Activated T-helper 1 cell treated with Interleukin-2 at 50 U/mL for 16 hours (primary cell): Measurements from ENCODE around the gene EML6.

Experiments
- DNase-seq: peaks from one replicate; pipeline ENCODE4 v3.0.0-alpha.2; 2020; ENCODE audit warnings: low read depth

Gene EML6

DNA sequence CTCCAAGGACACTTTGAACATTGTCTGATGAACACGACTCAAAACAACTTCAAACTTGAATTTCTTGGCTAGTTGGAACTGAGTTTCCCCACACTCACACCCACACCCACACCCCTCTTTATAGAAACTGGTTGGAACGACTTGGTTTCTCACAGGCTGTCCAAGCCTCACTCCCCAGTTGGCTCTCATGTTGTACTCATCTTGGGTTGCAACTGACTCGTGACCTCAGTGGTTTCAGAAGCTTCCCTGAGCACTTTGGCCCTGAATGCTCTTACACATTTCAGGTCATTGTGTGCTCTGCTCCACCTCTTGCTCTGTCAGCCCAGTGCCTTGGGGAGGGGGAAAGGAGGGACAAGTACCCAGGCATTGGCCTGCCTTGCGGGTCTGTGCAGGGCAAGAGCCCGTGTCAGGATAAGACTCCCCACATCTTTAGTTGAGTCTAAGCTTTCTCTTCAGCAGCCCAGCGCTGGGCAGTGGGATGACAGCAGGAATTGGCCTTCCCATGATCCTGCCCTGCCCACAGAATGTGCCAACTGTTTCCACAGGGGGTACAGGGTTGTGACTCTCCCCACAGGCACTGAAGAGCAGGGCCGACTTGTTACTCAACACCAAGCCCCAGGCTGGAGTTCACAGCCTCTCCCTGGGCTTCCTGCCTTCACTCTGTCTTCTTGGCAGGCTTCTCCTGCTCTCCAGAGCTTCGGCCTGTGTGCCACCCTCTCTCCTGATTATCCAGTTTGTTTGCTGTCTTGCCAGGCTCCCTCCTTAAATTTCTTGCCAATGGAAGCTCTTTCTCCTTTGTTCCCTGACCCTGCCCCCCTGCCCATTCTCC, 222.1 kb downstream of the EML6 start:
- DNase-seq = no peak

DNA sequence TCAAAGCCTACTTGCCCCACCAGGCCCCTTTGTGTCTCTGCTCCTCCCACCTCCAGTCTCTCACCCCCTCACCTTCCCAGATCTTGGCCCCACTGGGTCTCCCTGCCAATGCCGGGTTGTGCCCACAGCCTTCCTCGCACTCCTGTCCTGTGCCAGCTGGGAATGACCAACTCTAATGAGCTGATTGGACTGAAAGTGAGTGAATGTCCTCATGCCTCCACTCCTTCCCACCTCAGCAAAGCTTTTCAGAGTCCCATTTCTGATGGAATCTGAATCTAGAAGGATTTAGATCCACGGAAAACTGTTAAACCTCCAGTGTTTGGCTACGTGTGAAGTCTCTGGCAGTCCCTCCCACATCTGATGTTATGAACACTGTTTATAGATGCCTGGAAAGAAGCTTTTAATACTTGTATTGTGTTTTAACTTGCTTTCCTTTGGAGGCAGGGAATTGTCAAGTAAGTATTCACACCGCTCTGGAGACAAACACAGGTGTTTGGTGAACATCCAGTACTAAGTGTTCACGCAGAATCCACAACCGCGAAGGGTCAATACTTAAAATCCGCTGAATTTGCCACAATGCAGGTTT, 222.9 kb downstream of the EML6 start:
- no peak for DNase-seq

DNA sequence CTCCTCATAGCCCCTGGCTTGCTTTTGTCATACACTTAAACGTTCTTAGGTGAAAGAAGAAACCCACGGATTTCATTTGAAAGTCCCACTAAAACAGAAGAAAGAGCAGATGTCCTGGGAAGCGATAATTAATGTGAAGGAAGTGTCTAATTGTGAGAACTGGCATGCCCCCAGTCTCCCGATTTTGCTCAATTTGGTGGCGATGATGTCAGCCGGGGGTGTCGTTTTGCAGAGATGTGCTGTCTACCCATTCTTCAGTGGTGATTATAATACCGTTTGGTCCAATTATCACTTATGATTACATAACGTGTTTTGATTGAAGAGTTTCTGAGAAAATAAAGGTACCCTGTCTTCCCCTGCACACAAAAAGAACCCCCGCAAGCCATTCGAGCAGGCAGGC, 223.7 kb downstream of the EML6 start:
- no peak for DNase-seq

DNA sequence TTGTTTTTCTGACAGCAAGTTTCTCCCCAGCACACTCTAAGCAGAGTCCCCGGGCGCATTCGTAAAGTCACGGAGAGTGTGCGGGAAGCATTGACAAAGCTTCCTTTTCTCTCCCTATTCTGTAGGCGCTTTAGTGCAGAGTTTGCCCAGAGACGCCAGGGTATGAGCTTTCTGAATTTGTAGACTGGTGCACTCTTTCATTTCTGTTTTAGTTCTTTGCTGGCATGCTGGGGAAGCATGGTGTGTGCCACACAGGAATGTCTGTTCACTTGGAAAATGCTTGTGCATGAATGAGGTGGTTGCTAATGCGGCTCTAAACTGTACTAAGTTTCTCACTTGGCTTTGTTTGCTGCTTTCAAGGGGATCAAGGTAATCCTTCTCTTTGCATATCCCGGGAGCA, 224.2 kb downstream of the EML6 start:
- DNase-seq = no peak

DNA sequence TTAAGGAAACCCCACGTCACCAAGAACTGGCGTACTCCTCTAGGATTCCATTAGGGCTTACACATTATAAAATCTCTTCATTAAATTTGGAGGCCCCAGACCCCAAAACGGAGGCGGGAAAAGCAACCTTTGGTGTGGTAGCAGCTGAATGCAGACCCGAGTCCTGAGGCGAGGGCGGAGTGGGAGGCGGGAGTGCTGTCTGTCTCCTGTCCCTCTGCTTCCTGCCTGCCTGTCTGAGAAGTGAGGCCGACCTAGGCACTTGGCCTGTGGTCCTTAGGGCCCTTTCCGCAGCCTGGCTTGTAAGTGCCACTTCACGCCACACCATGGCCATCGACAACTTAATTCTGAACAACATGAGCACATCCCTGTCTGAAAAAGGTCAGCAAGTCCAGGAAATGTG, 224.7 kb downstream of the EML6 start:
- DNase-seq = no peak

DNA sequence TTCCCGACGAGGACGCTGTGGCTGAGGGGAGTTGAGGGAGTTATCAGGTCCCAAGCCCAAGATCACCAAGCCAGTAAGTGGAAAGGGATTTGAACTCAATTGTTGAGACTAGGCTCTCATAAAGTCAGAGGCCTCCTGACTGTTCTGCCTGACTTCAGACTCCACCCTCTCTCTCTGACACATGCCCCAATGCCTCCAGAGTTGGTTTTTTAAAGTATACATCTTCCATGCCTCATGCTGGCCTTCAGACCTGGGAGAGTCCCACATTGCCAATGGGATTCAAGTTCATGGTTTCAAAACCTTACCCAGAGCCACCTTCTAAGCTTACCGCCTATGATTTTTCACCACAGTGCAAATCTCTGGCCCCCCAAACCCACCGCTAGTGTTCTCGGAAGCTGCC, 226.0 kb downstream of the EML6 start:
- DNase-seq = no peak

DNA sequence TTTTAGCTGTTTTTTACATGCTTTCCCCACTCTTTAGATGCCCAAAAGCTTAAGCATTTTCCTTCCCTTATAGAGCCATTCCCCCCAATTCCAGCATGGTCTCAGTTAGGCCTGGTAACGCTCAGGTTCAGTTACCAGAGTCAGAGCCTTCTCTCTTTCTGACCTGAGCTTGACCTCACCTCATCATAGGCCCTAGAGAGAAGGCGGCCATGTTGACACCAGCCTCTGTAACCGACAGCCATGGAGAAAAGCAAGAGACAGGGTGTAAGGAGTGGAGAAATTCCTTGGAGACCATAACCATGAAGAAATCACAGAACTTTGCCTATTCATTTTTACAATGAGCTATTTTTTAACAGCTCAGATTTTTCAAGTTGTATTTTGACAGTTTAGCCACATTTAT, 227.3 kb downstream of the EML6 start:
- no peak for DNase-seq

DNA sequence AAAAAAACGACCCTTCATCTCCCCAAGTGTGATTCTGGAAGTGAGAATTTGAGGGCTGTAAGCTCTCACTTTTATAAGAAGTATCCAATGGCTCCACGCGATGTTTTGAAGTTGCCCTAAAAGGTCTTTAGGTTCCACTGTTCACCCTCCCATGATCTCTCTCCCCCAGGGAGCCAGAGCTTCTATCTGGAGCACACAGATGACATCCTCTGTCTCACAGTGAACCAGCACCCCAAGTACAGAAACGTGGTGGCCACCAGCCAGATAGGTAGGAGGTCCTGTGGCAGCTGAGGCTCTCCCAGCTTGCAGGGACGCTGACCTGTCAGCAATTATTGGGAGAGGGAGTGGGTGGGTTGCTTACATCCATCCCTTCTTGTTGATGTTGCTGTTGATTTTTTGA, 229.0 kb downstream of the EML6 start:
- DNase-seq = no peak

DNA sequence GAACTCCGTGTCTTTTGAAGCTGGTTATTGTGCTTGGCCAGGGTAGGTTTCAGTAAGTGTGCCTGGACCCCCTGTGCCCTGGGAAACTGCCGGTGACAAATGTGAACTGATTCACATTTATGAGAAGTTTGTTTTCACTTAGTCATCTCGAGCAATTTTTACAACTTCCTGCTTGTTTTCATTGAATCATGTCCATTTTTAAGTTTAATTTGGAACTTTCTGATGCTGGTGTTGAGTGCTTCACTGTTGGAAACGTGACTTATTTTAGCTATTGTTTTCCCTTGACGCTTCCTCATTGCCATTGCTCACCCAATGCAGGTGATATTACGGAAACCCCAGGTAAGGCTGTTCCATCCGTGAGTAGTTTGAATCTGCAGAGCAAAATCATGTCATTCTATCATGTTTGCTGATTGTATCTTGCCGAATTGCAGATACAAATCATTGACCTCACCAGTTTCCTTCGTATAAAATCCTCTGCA, 229.6 kb downstream of the EML6 start:
- DNase-seq = no peak

DNA sequence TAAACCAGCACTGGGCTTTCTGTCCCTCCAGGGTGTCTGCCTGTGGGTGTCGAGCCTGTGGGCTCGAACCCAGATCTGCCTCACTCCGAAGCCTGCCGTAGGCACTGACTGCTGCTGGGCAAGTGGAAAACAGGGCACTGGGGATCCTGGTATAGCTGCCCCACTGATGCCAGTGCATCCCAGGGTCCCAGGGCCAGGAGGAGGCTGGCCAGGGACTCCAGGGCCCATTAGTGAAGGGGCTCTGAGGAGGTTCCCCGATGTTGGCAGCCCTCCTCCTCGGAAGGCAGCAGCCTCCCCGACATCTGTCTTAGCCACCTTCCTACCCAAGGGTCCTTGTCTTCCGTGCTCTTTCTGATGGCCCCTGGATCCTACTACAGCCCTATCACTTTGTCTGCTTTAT, 230.7 kb downstream of the EML6 start:
- no peak for DNase-seq

DNA sequence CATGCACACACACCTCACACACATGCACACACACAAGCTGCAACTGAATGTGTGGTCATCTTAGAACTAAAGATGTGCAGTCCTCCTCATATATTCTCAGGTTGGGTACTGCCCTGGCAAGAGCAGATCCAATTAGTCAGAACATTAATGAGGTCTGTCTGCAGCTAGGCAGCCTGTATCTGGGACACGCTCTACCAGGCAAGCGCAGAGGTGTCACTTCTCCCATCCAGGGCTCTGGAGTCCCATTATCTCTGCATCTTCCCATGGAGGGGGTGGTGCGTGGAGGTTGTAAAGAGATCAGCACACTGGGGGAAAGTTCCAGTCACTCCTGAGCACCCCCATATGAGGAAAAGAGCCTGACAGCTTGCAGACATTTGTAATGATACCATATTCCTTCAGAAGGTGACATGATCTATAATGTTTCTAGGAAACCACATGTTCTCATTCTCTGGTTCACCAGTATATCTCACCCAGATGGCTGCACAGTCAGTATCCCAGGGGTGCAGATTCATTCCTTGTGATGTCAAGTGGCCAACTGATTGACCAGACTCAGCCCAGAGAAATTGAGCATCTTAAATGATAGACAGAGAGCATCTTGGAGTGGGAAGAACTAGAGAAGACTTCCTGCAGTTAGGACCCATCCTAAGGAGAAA, 231.4 kb downstream of the EML6 start:
- DNase-seq = no peak

DNA sequence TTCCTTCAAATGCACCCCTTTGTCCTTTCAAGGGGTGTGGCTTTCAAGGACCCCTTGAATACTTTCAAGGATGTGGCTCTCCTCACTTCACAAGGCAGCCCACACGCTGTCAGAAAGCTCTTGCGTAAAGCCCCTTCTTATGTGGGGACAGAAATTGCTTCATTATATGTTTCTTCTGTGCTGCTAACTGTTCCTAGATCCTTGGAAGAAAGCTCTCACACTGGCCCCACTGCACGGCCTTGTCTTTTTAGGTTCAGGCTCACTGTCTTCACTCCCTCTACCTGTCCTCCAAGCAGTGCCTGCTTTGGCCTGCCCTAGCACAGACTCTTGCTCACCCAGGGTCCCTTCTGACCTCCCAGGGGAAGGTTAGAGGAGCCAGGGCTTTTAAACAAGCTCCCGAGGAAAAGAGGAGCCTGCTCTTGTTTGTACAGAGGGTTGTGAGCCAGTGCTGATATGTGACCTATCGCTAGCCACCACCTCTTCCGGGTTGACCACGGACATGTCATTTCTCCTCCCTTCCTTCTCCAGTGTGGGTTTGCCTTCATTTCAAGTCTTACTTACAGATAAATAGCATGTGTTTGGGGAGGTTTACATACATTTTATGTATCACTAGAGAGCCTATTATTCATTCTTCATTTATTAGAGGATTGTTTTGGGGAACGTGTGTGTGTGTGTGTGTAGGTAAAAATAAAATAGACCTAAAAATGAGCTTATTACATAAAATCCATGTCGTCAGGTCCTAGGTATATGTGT, 232.1 kb downstream of the EML6 start:
- DNase-seq = no peak

DNA sequence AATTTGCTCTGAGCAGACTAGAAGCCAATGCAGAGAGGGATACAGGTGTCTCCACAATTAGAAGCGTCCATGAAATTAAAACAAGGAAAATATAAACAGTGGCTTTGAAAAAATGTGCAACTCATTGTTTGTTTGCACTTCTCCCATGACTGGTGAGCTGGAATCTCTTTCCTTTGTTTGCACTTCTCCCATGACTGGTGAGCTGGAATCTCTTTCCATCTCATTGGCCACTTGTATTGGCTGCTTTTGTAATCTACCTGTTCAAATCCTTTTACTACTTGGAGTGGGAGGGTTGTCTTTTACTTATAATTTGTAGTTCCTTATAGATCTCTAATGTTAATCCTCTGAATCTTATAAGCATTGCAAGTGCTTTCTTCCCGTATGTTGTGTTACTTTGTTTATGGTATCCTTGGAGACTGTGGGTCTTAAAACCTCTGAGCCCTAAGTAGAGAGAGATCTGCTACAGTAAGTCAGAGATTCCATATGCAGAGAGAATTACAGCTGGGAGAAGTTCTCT, 232.7 kb downstream of the EML6 start:
- DNase-seq = no peak

DNA sequence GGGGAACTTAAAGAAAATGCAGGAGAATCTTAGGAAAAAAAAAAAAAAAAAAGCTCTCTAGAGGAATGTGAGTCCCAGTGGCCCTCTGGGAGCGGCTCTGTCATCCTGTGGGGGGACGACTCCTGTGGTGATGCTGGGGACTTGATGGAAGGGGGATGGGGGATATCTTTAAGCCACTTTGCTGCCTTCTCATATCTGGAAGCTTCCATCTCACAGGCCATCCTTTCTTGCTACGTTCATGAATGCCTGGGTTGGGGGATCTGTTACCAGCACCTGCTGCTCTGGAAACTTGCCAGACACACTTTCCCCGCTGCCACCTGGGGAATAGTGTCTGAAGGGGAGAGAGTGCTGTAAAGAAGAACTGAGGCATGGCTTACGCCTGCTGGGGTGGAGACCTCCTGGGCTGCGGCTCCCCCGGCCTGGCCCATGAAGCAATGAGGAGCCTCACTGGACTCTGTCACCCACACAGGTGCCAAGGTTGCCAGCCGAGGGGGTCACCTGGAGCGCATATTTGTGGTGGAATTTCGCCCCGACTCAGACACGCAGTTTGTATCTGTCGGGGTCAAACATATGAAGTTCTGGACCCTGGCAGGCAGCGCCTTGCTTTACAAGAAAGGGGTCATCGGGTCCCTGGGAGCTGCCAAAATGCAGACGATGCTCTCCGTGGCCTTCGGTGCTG, 234.0 kb downstream of the EML6 start:
- DNase-seq = no peak

DNA sequence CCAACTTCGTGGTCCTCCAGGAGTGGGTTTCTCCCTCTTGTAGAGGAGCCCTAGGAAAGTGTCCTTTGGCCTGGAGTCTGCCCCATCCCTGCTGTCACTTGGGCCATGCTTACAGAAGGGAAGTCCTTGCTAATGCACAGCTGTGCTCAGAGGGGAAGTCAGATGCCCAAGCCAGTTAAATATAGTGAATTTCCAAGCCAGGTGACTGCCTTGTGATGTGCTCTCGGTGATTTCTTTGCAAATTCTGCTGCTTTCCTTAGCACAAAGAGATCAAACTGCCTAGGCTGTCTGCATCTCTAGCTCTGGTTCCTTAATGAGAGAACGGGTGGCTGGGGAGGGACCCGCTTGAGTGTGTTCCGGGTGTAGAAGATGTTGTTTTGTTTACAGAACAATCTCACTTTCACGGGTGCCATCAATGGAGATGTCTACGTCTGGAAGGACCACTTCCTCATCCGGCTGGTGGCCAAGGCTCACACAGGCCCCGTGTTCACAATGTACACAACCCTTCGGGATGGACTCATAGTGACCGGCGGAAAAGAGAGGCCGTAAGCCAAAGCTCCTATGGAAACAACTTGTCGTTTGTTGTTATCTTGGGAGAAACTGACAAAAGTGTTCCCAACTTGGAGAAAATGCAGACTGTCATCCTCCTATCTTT, 235.4 kb downstream of the EML6 start:
- no peak for DNase-seq

DNA sequence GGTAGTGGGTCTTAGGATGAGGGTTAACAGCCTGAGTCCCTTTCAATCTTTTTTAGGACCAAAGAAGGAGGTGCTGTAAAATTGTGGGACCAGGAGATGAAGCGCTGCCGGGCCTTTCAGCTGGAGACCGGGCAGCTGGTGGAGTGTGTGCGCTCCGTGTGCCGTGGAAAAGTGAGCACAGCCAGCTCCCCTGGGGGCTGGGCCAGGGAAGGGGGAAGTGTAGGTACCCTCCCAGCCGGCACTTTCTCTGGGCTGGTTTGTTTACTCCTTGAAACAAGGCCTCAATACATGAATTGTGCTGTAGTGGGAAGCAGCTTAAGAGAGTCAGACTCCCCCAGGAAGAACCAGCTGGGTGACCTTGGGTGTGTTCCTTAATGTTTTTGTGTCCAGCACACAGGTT, 236.7 kb downstream of the EML6 start:
- no peak for DNase-seq

DNA sequence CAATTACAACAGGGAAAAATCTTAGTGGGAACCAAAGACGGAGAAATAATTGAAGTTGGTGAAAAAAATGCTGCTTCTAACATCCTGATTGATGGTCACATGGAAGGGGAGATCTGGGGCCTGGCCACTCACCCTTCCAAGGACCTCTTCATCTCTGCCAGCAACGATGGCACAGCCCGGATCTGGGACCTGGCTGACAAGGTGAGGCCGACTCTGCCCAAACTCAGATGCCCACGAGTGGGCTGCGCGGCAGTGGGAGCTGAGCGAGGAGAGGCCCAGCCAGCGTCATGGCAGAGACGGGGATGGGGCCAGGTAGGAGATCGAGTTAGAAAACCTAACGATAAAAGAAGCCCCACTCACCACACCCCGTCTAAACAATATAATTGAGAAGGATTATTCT, 239.0 kb downstream of the EML6 start:
- no peak for DNase-seq

DNA sequence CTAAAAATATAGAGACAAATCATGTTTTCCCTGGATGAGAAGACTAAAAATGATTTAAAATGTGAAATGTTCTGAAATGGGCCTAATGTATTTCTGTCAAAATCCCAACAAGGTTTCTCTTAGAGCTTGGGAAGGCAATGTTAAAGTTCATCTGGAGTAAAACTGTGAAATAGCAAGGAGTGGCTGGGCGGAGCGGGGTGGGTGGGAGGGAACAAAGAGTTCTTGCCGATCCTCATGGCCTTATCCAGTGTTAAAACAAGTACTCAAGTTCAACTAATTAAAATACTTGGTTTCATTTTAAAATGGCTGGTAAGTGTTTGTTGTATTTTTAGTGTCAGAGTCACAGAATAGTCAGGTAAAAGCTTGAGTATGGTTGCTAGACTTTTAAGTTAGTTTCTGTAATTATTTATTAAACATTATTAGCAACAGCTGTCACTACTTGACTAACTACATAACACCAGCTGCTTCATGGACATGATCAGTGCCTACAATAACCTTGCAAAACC, 239.5 kb downstream of the EML6 start:
- no peak for DNase-seq

DNA sequence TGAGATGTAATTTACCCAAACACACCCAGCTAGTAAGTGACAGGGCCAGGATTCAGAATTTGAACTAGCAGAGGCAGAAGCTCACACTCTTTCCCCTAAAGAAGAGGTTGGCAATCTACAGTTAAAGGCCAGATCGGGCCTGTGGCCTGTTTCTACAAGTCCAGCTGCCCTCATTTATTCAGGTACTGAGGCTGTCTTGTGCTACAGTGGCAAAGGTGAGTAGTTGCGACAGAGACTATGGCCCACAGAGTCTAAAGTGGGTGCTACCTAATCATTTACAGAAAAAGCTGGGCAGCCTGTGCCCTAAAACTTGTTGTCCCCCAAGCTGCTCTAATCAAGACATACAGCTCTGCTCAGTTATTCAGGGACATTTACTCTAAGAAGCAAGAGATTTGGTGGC, 240.0 kb downstream of the EML6 start:
- DNase-seq = no peak

DNA sequence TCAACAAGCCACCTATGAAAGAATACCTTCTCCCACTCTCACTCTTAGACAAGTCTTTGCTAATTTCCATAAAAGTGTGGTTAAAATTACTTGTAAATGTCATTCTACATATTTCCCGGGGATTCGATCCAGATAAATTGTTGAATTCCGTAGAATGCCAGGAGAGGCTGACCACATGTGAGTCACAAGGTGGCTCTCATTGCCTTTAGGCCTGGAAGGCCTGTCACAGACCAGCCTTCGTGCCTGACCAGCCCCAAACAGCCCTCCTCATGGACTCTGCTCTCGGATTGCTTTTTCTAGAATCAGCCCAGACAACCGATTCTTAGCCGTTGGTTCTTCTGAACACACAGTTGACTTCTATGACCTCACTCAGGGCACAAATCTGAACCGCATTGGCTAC, 240.8 kb downstream of the EML6 start:
- DNase-seq = no peak

DNA sequence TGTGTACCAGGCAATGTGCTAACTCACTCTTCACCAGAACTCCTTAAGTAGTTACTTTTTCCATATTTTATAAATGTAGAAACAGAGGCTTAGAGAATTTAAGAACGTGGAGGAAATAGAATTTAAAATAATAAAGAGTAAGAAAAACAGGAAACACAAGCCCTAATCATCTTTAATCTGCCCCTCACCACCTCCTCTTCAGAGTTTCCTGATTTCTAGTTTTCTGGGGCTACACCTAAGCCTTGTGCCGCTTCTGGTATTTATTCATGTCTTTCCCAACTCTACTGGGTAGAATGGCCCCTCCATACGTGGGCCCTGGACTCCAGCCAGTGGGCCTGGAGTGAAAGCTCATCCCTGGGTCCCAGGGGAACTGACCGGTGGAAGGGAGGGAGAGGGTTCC, 241.4 kb downstream of the EML6 start:
- DNase-seq = no peak
